Measurements from ENCODE around the gene ZSWIM4. TPM values are rescaled to one million over a fixed set of nuclear protein-coding genes. Genes with fewer than 3 reads are reported as not detected.

The ZSWIM4 gene
- total RNA-seq, 1 donor from 2014 or later: 23.7 TPM

- no peak for DNase-seq
Observed at GRCh38 chr19:13876834-13877233, 81.6 kb downstream of the ZSWIM4 start, which contains the start of gene NANOS3. NANOS3 (plus strand) TSS chr19:13877134; CDS start chr19:13877249, 115 bp downstream.

GRCh38 chr19:13877303-13877702 lies 82.1 kb downstream of the ZSWIM4 start:
- DNase-seq: no peak

GRCh38 chr19:13880059-13881043 lies 85.1 kb downstream of the ZSWIM4 start:
- peak; percentile 97 for DNase-seq

- no peak for DNase-seq
Observed at GRCh38 chr19:13881251-13881691, 86.0 kb downstream of the ZSWIM4 start.

Other genes with a start within 250 kb of the ZSWIM4 start
- 51.8 and 58.0 TPM in 2 replicates for gene MRI1, start 30.9 kb upstream of the ZSWIM4 start, total RNA-seq
- gene C19orf53, start 21.0 kb upstream of the ZSWIM4 start, total RNA-seq: 34.0 and 59.1 TPM in 2 replicates
- gene NANOS3, start 81.7 kb downstream of the ZSWIM4 start, total RNA-seq: not detected in 2 replicates
- 0.37 and 0.51 TPM in 2 replicates for gene BRME1, start 110.7 kb downstream of the ZSWIM4 start, total RNA-seq
- 6.8 and 10.5 TPM in 2 replicates for gene CC2D1A, start 110.8 kb downstream of the ZSWIM4 start, total RNA-seq
- 0.09 and 0.34 TPM in 2 replicates for gene PODNL1, start 143.0 kb downstream of the ZSWIM4 start, total RNA-seq
- 8.0 and 17.9 TPM in 2 replicates for gene DCAF15, start 157.1 kb downstream of the ZSWIM4 start, total RNA-seq
- gene RFX1, start 210.9 kb downstream of the ZSWIM4 start, total RNA-seq: 2.0 and 7.5 TPM in 2 replicates
- gene RLN3, start 232.7 kb downstream of the ZSWIM4 start, total RNA-seq: not detected in 2 replicates
- gene IL27RA, start 236.3 kb downstream of the ZSWIM4 start, total RNA-seq: 4.5 and 11.4 TPM in 2 replicates

All from dermis blood vessel endothelial cell (primary cell).